OCI-LY3 (cell line): ENCODE measurements around the gene SGSH.

Source experiments
- H2AFZ ChIP-seq: fragments of 200-600, 300-600 bp; shearing (Covaris generic); 2 replicates; pipeline ENCODE4 v1.6.0; 2014; ENCODE audit warnings: antibody characterized with exemption, low read depth, low read length
- H3K27ac ChIP-seq: fragments of 200-600, 300-600 bp; sonication (generic); 2 replicates; pipeline ENCODE4 v1.5.1; 2014; ENCODE audit warnings: mild to moderate bottlenecking, low read length, moderate library complexity, mixed read lengths
- H3K27me3 ChIP-seq: fragments of 200-600, 300-600 bp; sonication (generic); 2 replicates; pipeline ENCODE4 v1.6.1; 2014; ENCODE audit warnings: low read depth, low read length, mixed read lengths
- H3K36me3 ChIP-seq: fragments of 200-600, 300-600 bp; sonication (generic); replicated peaks from 2 replicates; pipeline ENCODE3; 2014; ENCODE audit warnings: low read depth, low read length, mixed read lengths
- H3K4me1 ChIP-seq: fragments of 300-600, 200-600 bp; sonication (generic); 2 replicates; pipeline ENCODE4 v1.6.1; 2014; ENCODE audit warnings: low read length, mixed read lengths
- H3K4me2 ChIP-seq: fragments of 200-600, 300-600 bp; sonication (generic); 2 replicates; pipeline ENCODE4 v1.6.1; 2014; ENCODE audit warnings: low read length, mixed read lengths
- H3K4me3 ChIP-seq: fragments of 300-600, 200-600 bp; sonication (generic); 2 replicates; pipeline ENCODE4 v1.5.1; 2014; ENCODE audit warnings: antibody characterized with exemption, mild to moderate bottlenecking, low read length, moderate library complexity
- H3K79me2 ChIP-seq: fragments of 300-600, 200-600 bp; shearing (Covaris generic); 2 replicates; pipeline ENCODE4 v1.6.1; 2014; ENCODE audit warnings: mild to moderate bottlenecking, low read length, mixed read lengths
- H3K9ac ChIP-seq: fragments of 300-600, 200-600 bp; shearing (Covaris generic); 2 replicates; pipeline ENCODE4 v1.6.0; 2014; ENCODE audit warnings: mild to moderate bottlenecking, low read length, moderate library complexity
- H3K9me3 ChIP-seq: fragments of 200-600, 300-600 bp; shearing (Covaris generic); 2 replicates; pipeline ENCODE4 v1.6.1; 2014; ENCODE audit warnings: low read length, mixed read lengths; ENCODE audit not compliant: insufficient read depth
- H4K20me1 ChIP-seq: fragments of 200-600, 300-600 bp; sonication (generic); 2 replicates; pipeline ENCODE4 v1.6.1; 2016; ENCODE audit warnings: low read length, mixed read lengths; ENCODE audit not compliant: insufficient read depth
- EZH2phosphoT487 ChIP-seq: fragments of 200-600 bp; shearing (Covaris generic); IDR thresholded peaks from 2 replicates; pipeline ENCODE4 v1.6.1; 2018; ENCODE audit warnings: antibody characterized with exemption, mixed run types, low read depth
- TF ChIP-seq, protein P1 (sequence below): fragments of 200-600, 300-600 bp; sonication (generic); IDR thresholded peaks from 2 replicates; pipeline ENCODE4 v1.5.1; 2014; ENCODE audit warnings: antibody characterized with exemption, low read length, low read depth

Gene SGSH

DNA sequence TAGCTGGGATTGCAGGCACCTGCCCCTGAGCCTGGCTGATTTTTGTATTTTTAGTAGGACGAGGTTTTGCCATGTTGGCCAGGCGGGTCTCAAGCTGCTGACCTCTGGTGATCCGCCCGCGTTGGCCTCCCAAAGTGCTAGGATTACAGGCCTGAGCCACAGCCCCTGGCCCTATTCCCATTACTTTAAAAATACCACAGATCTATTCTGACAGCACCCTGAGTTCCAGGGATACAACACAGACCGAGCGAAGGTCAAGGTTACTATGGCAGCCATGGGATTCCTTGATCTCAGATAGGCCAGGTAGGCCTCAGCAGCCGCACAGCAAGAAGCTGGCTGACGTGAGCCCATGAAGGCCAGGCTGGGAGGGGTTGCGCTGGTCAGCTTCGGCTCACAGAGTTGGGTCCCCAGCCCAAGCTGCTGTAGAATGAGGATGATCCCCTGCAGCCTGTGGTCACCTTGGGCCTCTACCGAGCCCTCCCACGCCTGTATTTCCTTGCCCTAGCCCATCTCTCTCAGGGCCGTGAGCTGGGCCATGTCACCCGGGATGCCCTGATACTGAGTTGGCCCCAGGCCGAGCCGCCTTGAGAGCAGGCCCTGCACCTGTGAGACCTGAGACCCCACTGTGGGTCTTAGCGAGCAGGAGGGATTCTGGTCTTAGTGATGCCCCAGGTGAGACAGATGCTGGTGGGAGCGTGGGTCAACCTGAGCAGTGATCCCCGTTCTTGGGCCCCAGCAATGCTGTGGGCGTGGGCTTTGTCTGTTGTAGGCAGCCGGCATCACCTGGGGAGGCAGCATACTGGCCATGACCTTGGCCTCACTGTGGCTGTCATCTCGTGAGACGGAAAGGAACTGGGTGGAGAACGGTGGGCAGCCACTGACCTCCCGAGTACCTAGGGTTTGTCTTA, 23.6 kb upstream of the SGSH start:
- Histone ChIP-seq H3K4me1 (no peaks in the 10 kb centered on the region), H4K20me1 (no peaks in the 10 kb centered on the region), H3K4me3 (no peak overlapping the region), H3K27ac (no peak overlapping the region), H3K9me3 (no peaks in the 10 kb centered on the region), H3K27me3 (no peaks in the 10 kb centered on the region), H3K79me2 (no peaks in the 10 kb centered on the region), H3K4me2 (no peak overlapping the region), H3K9ac (no peak overlapping the region), H2AFZ (no peak overlapping the region), H3K36me3 (no peaks in the 10 kb centered on the region)
- TF ChIP-seq EZH2phosphoT487, result no peak
- TF ChIP-seq, protein P1, sequence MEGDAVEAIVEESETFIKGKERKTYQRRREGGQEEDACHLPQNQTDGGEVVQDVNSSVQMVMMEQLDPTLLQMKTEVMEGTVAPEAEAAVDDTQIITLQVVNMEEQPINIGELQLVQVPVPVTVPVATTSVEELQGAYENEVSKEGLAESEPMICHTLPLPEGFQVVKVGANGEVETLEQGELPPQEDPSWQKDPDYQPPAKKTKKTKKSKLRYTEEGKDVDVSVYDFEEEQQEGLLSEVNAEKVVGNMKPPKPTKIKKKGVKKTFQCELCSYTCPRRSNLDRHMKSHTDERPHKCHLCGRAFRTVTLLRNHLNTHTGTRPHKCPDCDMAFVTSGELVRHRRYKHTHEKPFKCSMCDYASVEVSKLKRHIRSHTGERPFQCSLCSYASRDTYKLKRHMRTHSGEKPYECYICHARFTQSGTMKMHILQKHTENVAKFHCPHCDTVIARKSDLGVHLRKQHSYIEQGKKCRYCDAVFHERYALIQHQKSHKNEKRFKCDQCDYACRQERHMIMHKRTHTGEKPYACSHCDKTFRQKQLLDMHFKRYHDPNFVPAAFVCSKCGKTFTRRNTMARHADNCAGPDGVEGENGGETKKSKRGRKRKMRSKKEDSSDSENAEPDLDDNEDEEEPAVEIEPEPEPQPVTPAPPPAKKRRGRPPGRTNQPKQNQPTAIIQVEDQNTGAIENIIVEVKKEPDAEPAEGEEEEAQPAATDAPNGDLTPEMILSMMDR, result no peak

DNA sequence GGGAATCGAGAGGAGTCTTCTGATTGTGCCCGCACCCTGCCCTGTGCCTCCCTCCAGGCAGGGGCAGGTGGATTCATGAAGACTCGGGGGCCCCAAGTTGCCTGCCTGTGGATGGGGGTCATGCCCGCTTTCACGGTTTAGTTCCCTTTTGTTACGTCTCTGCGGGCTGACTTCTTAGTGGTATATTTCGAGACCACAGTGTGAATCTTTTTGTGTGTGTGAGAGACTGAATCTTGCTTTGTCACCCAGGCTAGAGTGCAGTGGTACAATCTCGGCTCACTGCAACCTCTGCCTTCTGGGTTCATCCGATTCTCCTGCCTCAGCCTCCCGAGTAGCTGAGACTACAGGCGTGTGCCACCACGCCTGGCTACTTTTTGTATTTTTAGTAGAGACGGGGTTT, 22.4 kb upstream of the SGSH start:
- TF ChIP-seq, protein P1, result no peak
- no peak for TF ChIP-seq EZH2phosphoT487
- Histone ChIP-seq H3K27me3 (no peaks in the 10 kb centered on the region), H3K4me1 (no peaks in the 10 kb centered on the region), H2AFZ (no peak overlapping the region), H3K9me3 (no peaks in the 10 kb centered on the region), H3K9ac (no peak overlapping the region), H3K4me3 (no peak overlapping the region), H3K36me3 (no peaks in the 10 kb centered on the region), H3K27ac (no peak overlapping the region), H3K79me2 (no peaks in the 10 kb centered on the region), H4K20me1 (no peaks in the 10 kb centered on the region), H3K4me2 (no peak overlapping the region)

DNA sequence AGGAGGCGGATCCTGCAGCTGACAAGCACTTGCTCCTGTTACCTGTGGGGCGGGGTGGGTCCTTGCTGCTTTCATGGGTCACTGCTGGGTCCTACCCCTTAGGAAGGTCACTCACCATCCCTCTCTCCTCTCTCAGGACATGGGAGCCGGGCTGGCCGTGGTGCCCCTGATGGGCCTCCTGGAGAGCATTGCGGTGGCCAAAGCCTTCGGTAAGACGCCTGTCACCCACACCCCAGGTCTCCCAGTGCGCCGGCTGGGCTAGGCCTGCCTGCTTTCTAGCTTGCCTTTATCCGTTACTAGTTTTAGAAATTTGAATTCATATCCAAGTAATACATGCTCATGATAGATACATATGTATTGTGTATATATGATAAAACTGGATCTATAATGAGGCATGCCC, 17.3 kb upstream of the SGSH start:
- peaks cover 8% of the 10 kb centered on the region for H3K36me3 ChIP-seq
- H3K9ac ChIP-seq, result no peak overlapping the region

DNA sequence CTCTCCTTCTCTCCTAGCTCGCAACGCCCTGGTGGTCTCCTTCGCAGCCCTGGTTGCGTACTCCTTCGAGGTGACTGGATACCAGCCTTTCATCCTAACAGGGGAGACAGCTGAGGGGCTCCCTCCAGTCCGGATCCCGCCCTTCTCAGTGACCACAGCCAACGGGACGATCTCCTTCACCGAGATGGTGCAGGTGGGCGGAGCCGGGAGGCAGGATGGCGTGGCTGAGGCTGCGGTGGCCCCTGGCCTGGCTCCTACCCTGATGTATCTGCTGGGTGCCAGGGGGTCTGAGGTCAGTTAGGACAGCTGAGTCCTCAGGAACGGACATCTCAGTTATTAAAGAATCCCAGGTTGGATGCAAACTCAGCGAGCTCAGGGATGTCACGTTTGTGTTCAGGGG, 16.8 kb upstream of the SGSH start:
- no peak overlapping the region for H3K27ac ChIP-seq
- H3K79me2 ChIP-seq, result no peaks in the 10 kb centered on the region
- H3K9me3 ChIP-seq, result peaks cover 11% of the 10 kb centered on the region; the same call in 1 of the 2 replicates
- no peak overlapping the region for H2AFZ ChIP-seq
- H3K27me3 ChIP-seq, result no peaks in the 10 kb centered on the region
- TF ChIP-seq, protein P1, result no peak
- TF ChIP-seq EZH2phosphoT487, result no peak
- H3K9ac ChIP-seq, result no peak overlapping the region
- no peaks in the 10 kb centered on the region for H3K4me1 ChIP-seq
- H3K4me3 ChIP-seq, result no peak overlapping the region
- H4K20me1 ChIP-seq, result no peaks in the 10 kb centered on the region
- H3K4me2 ChIP-seq, result no peak overlapping the region
- peaks cover 10% of the 10 kb centered on the region for H3K36me3 ChIP-seq

More for the DNA sequence above, 17.3 kb upstream of the SGSH start:
- Histone ChIP-seq H3K4me3 (no peak overlapping the region), H3K4me2 (no peak overlapping the region), H3K79me2 (no peaks in the 10 kb centered on the region), H3K9me3 (peaks cover 8% of the 10 kb centered on the region; the same call in 1 of the 2 replicates), H3K4me1 (no peaks in the 10 kb centered on the region), H2AFZ (no peak overlapping the region), H4K20me1 (no peaks in the 10 kb centered on the region), H3K27ac (no peak overlapping the region), H3K27me3 (no peaks in the 10 kb centered on the region)
- TF ChIP-seq, protein P1, result no peak
- TF ChIP-seq EZH2phosphoT487, result no peak
